ENCODE data around the gene SRPK1.
"Not testable (repeated sequence)": the region's sequence is repeated elsewhere in the genome, so short reads cannot be mapped to it uniquely, and the experiment has no call there.

SRPK1 gene

DNA sequence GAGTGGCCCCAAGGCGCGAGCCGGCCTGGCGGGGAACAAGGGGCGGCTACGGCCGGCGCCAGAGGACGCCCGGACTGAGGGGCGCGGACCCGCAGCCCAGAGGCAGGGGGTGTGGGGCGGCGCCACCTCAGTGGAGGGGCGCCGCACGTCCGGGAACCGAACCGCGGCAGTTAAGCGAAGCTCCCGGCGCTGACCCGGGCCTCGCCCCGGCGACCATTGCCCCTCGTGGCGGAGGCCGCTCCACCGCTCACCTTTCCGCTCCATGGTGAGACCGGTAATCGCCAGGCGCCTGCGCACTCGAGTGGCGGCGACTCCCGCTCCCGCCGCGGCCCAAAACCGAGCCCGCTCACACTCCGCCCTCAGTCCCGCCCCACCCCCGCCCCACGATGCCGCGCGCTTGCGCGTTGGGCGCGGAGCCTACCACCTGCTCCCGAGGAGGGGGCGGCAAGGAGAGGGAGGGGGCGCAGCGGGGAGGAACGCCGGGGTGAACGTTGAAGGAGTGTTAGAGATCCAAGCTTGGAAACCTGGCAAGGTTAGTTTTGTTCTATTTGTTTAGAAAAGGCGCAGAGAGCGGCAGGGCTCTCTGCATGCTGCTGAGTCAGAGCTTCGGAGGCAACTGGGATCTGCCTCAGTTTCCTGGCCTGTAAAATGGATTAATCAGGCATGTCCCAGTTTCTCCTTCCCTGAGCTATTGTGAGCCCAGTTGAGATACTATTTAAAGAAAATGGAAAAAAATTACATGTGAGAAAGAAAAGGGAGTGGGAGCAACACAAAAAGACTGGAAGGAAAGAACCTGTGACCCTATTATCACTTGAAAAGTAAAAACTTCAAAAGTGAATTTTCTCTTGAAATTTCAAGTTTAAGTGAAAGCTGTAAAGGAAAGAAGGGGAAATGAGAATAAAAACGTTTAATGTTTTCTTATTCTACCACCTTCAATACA lies at the start of gene SRPK1:
SRPK1 (minus strand) TSS at position 306 of the 940 bp plus-strand sequence; CDS start at position 264, 42 bp downstream.
- peak; percentile 86 for DNase-seq

DNA sequence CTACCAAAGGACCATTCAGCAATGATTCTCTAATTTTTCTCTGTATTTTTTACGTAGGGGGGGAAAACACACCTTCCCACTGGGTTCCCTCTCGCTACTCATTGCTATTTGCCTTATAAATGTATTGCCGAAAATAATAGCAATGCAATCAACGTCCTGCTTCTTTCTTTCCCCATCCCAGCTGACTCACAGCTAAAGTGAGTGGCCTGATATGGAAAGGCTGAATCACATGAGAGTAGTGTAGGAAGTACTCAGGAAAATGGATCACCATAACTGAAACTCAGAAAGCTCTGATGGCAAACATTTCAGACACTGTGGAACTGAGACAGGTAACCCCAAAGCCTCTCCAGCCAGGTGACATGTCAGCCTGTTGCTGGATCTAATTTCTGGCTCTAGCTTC lies 49.3 kb upstream of the SRPK1 start:
- no peak for DNase-seq

DNA sequence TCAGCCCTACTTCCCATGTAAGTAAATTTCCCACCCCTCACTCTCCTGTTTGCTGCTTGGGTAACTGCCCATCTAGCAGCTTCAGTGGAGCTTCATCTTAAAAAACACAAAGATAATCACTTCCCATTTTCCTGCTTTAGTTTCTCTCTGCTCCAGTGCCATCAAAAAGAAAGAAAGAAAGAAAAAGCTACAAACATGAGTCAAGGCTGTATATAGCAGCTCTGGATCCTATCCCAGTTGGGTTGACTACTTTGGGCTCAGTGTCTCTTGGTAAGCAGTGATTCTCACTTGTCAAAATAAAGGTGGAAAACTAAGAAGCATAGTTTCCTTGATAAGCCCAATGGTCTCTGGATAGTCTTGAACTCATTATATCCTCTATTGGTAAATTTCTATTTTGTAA lies 48.7 kb upstream of the SRPK1 start:
- DNase-seq = no peak

DNA sequence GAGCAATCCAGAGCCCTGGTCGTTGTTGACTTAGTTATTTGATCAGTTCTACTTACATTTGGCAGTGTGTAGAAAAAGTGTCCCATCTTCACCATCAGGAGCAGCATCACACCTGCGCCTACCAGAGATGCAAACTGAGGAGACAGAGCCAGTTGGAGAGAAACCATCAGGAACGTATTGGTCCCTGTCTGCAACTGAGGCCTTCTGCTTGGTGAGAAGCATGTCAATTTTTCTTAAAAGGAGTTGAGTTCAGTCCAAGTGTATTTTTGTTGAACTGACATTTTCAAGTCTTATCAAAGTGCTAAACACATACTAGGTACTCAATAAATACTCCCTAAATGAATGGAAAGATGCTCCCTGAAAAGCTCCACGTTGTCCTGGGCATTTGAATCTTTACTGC lies 47.9 kb upstream of the SRPK1 start:
- no peak for DNase-seq

DNA sequence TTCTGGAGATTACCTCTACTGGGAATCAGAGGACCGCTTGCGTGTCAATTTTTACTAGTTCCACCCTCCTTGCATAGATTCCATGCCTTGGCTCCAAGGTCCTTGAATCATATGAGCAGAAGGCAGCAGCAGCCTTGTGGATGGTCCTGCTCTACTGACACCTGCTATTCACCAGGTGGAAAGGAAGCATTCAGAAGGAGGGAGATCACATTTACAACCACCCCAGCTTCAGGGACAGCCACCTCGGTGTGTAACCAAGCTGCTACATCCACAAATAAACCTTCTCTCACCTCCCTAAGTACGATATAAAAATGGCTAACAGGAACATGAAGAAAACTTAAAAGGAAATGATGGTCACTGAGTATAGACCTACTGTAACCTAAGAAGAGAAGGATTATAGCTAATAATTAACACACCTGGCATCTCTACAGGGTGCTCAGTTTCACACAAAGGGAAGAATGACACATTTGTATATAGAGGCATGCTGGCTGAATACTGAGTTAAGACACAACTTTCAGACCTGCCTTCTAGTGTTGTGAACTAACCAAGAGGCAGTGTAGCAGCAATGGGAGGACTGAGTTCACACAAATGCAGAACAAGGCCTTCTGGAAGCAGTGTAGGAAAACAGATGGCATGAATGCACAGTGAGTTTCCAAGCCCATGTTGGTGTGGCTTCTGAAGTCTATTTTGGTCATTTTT lies 46.3 kb upstream of the SRPK1 start:
- DNase-seq = no peak

DNA sequence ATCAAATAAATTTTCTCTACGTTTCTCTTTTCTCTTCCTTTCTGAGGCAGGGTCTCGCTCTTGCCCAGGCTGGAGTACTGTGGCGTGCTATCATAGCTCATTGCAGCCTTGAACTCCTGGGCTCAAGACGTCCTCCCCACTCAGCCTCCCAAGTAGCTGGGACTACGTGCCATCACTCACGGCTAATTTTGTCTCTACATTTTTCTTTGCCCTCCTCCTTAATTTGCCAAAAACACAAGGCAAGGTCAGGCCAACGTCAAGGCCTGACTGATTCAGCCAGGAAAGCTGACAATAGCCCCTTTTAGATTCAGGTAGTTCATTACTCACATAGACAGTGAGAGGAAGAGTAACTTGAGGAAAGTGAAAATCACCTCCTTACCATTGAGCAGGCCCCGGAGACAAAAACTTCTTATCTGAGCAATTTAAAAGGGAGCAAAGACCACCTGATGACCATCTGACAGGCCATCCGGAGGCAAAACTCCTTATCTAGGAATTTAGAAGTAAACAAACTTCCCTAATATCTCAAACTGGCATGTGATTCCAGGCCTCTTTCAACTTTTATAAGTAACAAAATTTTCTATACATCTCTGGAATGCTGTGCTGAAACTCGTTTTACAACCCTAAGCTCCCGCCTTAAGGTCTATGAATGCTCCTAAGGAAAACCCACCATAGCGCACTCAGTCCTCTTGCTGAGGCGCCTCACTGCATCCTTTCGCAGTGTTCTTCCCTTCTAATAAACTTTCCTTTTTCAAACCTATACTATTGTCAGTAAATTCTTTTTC lies 42.1 kb upstream of the SRPK1 start:
- no peak for DNase-seq

DNA sequence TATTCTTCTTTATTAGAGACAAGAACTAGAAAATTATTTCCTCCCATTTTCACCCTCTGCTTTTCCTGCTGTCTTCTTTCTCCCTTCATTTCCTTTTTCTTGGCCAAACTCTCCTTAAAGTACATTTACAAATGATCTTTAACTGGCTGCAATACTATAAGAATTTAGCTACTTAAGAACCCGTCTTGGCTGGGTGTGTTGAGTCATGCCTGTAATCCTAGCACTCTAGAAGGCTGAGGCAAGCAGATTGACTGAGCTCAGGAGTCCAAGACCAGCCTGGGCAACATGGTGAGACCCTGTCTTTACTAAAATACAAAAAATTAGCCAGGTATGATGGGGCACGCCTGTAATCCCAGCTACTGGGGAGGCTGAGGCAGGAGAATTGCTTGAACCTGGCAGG lies 39.3 kb upstream of the SRPK1 start:
- no peak for DNase-seq

DNA sequence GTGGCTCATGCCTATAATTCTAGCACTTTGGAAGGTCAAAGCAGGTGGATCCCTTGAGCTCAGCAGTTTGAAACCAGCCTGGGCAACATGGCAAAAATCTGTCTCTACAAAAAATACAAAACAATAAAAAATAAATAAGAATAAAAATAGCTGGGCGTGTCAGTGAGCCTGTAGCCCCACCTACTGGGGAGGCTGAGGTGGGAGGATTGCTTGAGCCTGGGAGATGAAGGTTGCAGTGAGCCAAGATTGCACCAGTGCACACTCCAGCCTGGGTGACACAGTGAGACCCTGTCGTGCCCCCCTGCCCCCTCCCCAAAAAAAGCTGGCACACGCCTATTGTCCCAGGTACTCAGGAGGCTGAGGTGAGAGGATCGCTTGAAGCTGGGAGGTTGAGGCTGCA lies 35.1 kb upstream of the SRPK1 start:
- DNase-seq = no peak

DNA sequence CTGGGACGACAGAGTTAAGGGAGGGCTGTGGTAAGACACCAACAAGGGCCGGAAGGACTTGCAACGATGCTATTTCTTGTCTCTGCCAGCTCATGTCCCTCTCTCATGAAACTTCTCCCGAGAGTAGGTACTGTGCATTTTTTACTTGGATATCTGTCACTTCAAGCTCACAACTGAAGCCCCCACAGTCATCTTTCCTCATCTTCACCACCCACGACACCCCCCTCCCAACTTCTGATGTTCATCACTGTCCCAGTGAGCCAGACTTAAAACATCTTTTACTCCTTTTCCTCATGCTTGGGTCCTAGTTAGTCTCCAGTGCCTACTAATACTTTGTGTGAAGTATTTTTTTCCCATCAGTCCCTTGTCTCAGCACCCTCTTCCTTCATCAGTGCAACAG lies 34.6 kb upstream of the SRPK1 start:
- no peak for DNase-seq

DNA sequence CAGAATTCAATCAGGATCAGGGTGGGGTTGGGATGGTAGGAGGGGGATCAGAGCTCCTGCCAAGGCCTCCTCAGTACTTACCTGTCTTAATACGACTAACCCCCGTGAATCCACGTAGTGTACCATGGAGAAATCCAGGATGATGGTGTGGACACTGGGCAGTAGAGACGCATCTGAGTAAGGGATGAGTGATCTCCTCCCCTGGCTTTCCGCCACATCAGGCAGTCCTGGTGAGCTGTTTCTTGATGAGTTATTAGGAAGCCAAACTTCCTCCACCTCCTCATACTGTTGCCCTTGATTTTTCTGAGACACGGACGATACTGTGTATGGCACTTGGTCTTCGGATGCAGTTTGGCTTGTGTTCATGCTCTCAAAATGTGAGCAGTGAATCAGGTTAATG lies 34.2 kb upstream of the SRPK1 start:
- DNase-seq = no peak

DNA sequence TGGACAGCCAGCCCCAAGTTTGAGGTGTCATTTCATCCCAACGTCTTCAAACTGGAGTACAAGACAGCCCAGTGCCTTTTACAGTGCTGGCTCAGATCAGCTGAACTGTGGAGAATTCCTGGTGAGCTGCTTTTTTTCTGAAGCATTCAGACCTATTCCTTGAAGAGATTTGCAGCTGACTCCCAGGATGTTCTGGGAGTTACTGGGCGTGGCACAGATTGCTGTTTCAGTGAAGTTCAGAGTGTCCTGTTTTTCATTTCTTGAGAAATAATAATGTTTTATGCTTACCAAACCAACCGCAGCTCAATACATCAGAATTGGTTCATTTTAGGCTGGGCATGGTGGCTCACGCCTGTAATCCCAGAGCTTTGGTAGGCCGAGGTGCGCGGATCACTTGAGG lies 33.4 kb upstream of the SRPK1 start:
- DNase-seq = no peak

DNA sequence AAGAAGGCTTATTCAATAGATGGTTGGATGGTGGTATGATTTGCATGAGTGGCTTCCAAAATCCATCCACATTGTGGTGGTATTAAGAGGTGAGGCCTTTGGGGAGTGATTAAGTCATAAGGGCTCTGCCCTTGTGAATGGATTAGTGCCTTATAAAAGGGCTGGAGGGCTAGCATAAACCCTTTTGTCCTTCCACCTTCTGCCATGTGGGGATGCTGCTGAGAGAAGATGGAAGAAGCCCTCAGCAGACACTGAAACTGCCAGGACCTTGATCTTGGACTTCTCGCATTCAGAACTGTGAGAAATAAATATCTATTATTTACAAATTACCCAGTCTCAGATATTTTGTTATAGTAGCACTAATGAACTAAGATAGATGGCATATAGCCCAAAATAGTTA lies 27.8 kb upstream of the SRPK1 start:
- DNase-seq = no peak

DNA sequence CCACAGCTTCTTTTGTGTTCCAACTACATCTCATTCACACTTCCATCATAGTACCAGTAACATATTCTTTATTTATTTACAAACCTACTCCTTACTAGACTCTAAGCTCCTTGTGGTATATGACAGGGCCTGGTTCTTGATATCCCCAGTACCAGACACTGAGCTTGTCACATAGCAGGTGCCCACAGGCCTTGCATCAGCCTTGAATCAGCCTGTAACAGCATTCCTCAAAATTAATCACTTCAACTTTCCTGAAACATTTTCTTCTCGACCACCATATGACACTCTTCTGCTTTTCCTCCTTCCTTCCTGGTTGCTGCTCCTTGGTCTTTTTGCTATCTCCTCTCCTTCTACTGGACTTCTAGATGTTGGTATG lies 24.7 kb upstream of the SRPK1 start:
- DNase-seq = no peak

DNA sequence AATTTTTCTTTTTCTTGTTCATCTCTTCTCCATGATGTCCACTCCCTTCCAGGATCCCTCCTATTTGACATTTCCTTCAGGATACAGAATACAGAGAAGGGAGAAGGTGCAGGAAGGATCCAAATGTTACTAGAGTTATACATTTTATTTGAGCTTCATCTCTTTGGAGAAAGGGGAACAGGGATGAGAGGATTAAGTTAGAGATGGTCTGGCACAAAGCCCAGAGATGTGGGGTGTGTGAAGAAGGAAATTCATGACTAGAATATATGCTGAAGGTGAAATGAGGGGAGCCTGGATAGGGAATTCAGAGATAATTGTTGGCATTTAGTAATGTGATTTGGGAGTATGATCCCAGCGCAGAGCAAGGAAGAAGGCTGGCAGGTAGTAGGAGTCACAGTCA lies 22.5 kb upstream of the SRPK1 start:
- no peak for DNase-seq

DNA sequence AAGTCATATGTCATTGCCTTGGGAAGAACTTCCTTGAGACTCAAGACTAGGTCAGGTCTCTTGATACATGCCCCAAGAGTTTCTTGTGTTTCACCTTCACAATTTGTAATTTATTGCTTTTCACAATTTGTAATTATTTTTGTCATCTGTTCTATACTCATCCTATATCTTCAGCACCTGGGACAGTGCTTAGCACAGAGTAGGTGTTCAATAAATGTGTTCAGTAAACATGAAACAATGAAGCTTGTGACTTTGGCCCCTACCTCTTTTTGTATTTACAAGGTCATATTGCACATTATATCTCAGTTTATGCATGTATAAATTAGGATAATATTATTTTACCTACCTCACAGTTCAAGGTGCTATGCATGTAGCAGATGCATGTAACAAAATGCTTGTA lies 21.5 kb upstream of the SRPK1 start:
- no peak for DNase-seq

DNA sequence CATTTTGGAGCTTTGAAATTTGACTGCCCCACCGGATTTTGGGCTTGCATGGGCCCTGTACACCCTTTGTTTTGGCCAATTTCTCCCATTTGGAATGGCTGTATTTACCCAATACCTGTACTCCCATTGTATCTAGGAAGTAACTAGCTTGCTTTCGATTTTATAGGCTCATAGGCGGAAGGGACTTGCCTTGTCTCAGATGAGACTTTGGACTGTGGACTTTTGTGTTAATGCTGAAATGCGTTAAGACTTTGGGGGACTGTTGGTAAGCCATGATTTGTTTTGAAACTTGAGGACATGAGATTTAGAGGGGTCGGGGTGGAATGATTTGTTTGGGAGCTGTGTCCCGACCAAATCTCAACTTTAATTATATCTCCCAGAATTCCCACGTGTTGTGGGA lies 20.3 kb upstream of the SRPK1 start:
- DNase-seq = not testable (repeated sequence)

DNA sequence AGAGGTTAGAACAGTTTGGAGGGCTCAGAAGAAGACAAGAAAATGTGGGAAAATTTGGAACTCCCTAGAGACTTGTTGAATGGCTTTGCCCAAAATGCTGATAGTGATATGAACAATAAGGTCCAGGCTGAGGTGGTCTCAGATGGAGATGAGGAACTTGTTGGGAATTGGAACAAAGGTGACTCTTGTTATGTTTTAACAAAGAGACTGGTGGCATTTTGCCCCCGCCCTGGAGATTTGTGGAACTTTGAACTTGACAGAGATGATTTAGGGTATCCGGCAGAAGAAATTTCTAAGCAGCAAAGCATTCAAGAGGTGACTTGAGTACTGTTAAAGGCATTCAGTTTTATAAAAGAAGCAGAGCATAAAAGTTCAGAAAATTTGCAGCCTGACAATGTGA lies 19.1 kb upstream of the SRPK1 start:
- DNase-seq = not testable (repeated sequence)

DNA sequence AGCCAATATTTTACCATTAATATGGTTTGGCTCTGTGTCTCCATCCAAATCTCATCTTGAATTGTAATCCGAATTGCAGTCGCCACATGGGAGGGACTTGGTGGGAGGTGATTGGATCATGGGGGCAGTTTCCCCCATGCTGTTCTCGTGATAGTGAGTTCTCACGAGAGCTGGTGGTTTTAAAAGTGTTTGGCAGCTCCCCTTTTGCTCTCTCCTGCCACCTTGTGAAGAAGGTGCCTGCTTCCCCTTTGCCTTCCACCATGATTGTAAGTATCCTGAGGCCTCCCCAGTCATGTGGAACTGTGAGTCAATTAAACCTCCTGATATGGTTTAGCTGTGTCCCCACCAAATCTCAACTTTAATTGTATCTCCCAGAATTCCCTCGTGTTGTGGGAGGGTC lies 18.4 kb upstream of the SRPK1 start:
- DNase-seq = not testable (repeated sequence)

DNA sequence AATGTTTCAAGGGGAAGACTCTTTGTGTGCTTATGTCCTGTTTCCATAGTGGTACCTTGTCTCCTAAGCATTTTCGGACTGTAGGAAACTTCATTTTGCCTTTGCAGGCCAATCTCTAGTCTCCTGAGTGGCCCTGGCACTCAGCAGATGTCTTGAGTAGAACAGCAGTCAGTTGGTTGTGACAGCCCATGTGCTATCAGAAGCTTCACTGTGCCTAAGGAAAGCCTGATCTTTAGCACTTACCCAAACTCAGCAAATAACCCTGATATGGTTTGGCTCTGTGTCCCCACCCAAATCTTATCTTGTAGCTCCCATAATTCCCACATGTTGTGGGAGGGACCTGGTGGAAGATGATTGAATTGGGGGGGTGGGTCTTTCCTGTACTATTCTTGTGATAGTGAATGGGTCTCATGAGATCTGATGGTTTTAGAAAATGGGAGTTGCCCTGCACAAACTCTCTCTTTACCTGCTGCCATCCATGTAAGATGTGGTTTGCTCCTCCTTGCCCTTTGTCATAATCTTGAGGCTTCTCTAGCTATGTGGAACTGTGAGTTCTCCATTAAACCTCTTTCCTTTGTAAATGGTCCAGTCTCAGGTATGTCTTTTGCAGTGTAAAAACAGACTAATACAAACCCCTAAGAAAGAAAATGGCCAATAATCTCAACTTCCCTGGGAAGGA lies 15.9 kb upstream of the SRPK1 start:
- no peak for DNase-seq

DNA sequence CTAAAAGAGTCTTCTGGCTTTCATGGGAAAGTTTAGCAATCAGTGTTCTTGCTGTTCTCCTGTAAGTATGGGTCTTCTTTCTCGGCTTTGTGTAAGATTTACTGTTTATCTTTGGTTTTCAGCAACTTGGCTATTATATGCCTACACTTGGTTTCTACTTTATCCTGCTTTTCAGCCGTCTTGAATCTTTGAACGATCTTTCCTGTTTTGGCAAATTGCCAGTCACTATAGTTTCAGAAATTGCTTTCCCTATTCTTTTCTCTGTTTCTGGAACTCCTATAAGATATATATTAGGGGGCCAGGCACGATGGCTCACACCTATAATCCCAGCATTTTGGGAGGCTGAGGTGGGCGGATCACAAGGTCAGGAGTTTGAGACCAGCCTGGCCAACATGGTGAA lies 14.6 kb upstream of the SRPK1 start:
- DNase-seq = no peak

DNA sequence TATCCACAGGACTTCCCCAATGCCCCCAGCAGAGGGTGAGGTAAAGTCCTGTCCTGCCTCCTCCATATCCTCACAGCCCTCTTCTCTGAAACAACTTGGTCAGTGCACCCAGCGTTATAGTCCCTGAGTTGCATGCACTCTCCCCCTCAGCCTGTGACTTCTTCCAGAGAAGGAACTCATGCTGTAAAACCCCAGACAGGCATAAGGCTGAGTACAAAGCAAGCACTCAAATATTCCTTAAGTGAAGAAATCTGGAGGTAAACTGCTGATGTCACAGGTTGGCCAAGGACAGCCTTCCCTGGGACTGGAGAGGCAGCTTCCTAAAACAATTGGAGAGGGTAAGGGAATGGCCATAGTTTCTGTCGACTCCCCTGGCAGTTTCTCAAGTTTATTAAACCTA lies 12.9 kb upstream of the SRPK1 start:
- DNase-seq = no peak

DNA sequence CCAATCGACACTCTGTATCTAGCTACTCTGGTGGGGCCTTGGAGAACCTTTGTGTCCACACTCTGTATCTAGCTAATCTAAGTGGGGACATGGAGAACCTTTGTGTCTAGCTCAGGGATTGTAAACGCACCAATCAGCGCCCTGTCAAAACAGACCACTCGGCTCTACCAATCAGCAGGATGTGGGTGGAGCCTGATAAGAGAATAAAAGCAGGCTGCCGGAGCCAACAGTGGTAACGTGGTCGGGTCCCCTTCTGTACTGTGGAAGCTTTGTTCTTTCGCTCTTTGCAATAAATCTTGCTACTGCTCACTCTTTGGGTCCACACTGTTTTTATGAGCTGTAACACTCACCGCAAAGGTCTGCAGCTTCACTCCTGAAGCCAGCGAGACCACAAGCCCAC lies 11.0 kb upstream of the SRPK1 start:
- not testable (repeated sequence) for DNase-seq

DNA sequence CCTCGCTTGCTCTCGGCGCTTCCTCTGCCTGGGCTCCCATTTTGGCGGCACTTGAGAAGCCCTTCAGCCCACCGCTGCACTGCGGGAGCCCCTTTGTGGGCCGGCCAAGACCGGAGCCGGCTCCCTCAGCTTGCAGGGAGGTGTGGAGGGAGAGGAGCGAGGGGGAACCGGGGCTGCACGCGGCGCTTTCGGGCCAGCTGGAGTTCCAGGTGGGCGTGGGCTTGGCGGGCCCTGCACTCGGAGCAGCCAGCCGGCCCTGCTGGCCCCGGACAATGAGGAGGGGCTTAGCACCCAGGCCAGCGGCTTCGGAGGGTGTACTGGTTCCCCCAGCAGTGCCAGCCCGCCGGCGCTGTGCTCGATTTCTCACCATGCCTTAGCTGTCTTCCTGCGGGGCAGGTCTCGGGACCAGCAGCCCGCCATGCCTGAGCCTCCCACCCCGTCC lies 10.2 kb upstream of the SRPK1 start:
- DNase-seq = no peak
